Glutamatergic neuron (in vitro differentiated cells): Measurements from ENCODE around the gene S100A13. TPM values are rescaled to one million over a fixed set of nuclear protein-coding genes. Genes with fewer than 3 reads are reported as not detected.
"Not testable (repeated sequence)": the region's sequence is repeated elsewhere in the genome, so short reads cannot be mapped to it uniquely, and the experiment has no call there.

Experiments
- DNase-seq: peaks from one replicate; pipeline ENCODE4 v3.0.0; 2022
- H3K27ac Mint-ChIP-seq: one replicate; pipeline ENCODE4 v1.8.0; 2020; ENCODE audit warnings: mild to moderate bottlenecking, mixed read lengths, inconsistent platforms; ENCODE audit not compliant: unreplicated experiment
- H3K27me3 Mint-ChIP-seq: one replicate; pipeline ENCODE4 v1.8.0; 2020; ENCODE audit warnings: mild to moderate bottlenecking, moderate library complexity, mixed read lengths, inconsistent platforms; ENCODE audit not compliant: unreplicated experiment
- H3K36me3 Mint-ChIP-seq: one replicate; pipeline ENCODE4 v1.8.0; 2020; ENCODE audit warnings: mild to moderate bottlenecking, mixed read lengths, inconsistent platforms; ENCODE audit not compliant: unreplicated experiment
- H3K4me1 Mint-ChIP-seq: one replicate; pipeline ENCODE4 v1.8.0; 2020; ENCODE audit warnings: mild to moderate bottlenecking, low read depth, mixed read lengths, inconsistent platforms; ENCODE audit not compliant: unreplicated experiment
- H3K4me3 Mint-ChIP-seq: one replicate; pipeline ENCODE4 v1.8.0; 2020; ENCODE audit warnings: mild to moderate bottlenecking, mixed read lengths, inconsistent platforms; ENCODE audit not compliant: unreplicated experiment
- H3K9me3 Mint-ChIP-seq: one replicate; pipeline ENCODE4 v1.8.0; 2020; ENCODE audit warnings: mild to moderate bottlenecking, moderate library complexity, mixed read lengths, inconsistent platforms; ENCODE audit not compliant: unreplicated experiment
- CTCF ChIP-seq: fragments of 200-600 bp; sonication (generic); IDR thresholded peaks from one replicate; pipeline ENCODE4 v1.5.0; 2021; ENCODE audit not compliant: partially characterized antibody, unreplicated experiment
- total RNA-seq: library from RNA; stranded (reverse); fragmentation: NEBNext Ultra II Directional; extraction: Animal tissue kit (Norgen Biotek cat#: 25700); gene quantifications from one replicate; pipeline ENCODE4 v1.2.1, GENCODE V29; 2021; ENCODE audit not compliant: unreplicated experiment

Gene S100A13
- total RNA-seq, 1 donor from 2014 or later: 92.8 TPM

GRCh38 chr1:153597206-153597605, 30.1 kb downstream of the S100A13 start:
- Mint-ChIP-seq H3K4me1 (peaks cover 10% of the 10 kb centered on the region), H3K36me3 (no peaks in the 10 kb centered on the region), H3K9me3 (peaks cover 3% of the 10 kb centered on the region), H3K4me3 (no peak overlapping the region), H3K27ac (no peak overlapping the region), H3K27me3 (peaks cover 5% of the 10 kb centered on the region)
- TF ChIP-seq CTCF: no peak
- no peak for DNase-seq

DNA sequence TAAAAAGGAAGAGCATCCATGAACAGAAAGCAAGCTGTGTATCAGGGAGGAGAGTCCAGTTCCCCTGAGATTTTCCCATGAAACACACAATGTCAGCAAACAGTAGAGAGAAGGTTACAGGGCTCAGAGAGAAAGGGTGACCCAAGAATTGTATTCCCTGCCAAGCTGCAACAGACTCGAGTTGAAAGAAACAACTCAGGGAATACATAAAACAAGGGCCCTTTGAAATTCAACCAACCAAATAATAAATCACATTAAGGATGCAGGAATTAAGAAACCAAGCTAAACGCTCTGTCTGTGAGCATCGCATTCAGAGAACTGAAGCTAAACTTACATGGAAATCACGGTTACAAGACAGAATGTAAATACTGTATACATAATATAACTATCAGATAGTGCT, 34.6 kb downstream of the S100A13 start:
- H3K9me3 Mint-ChIP-seq: no peaks in the 10 kb centered on the region
- TF ChIP-seq CTCF: no peak
- DNase-seq: no peak
- H3K27me3 Mint-ChIP-seq: no peaks in the 10 kb centered on the region
- H3K36me3 Mint-ChIP-seq: no peaks in the 10 kb centered on the region
- H3K4me3 Mint-ChIP-seq: no peak overlapping the region
- peak overlapping the region; percentile 25 for H3K27ac Mint-ChIP-seq
- H3K4me1 Mint-ChIP-seq: peaks cover 6% of the 10 kb centered on the region

- TF ChIP-seq CTCF: no peak
- no peaks in the 10 kb centered on the region for H3K27me3 Mint-ChIP-seq
- H3K4me1 Mint-ChIP-seq: peaks cover 22% of the 10 kb centered on the region
- no peaks in the 10 kb centered on the region for H3K36me3 Mint-ChIP-seq
- no peak overlapping the region for H3K4me3 Mint-ChIP-seq
- H3K27ac Mint-ChIP-seq: no peak overlapping the region
- DNase-seq: no peak
- H3K9me3 Mint-ChIP-seq: peaks cover 1% of the 10 kb centered on the region
Measured at GRCh38 chr1:153588482-153588881, 38.8 kb downstream of the S100A13 start.

DNA sequence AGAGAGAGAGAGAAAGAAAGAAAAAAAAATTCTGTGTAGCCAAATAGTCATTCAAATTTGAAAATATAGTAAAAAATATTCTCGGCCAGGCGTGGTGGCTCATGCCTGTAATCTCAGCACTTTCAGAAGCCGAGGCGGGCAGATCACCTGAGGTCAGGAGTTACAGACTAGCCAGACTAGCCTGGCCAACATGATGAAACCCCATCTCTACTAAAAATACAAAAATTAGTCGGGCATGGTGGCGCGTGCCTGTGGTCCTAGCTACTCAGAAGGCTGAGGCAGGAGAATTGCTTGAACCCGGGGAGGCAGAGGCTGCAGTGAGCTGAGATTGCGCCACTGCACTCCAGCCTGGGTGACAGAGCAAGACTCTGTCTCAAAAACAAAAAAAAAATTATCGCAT, 39.3 kb downstream of the S100A13 start:
- H3K9me3 Mint-ChIP-seq, DNase-seq, H3K36me3 Mint-ChIP-seq, H3K27me3 Mint-ChIP-seq, H3K4me3 Mint-ChIP-seq, H3K27ac Mint-ChIP-seq: not testable (repeated sequence)
- H3K4me1 Mint-ChIP-seq: peaks cover 22% of the 10 kb centered on the region

- no peak for DNase-seq
- Mint-ChIP-seq H3K27ac (no peak overlapping the region), H3K4me1 (peaks cover 17% of the 10 kb centered on the region), H3K4me3 (no peak overlapping the region), H3K36me3 (no peaks in the 10 kb centered on the region), H3K9me3 (peaks cover 1% of the 10 kb centered on the region), H3K27me3 (no peaks in the 10 kb centered on the region)
- TF ChIP-seq CTCF: no peak
Measured at GRCh38 chr1:153587314-153587713, 40.0 kb downstream of the S100A13 start.

DNA sequence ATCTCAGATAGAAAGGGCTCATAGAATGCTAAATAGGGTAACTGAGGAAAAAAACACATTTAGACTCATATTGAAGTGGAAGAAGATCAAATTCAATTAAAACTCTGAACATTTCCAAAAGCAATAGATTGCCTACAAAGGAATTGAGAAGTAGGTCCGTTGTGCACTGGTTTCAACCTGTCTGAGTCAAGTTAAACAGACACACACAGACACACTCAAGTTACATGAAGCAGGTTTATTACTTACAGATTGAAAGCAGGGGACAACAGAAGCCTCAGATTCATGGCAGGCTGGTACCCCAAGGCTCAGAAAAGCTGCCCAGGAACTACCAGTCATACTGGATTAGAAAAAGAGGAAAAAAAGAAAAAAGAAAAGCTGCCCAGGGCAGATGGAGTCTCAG, 41.0 kb downstream of the S100A13 start:
- H3K36me3 Mint-ChIP-seq: no peaks in the 10 kb centered on the region
- peaks cover 17% of the 10 kb centered on the region for H3K4me1 Mint-ChIP-seq
- no peak for TF ChIP-seq CTCF
- peak overlapping the region; percentile 63 for H3K27ac Mint-ChIP-seq
- peaks cover 1% of the 10 kb centered on the region for H3K9me3 Mint-ChIP-seq
- H3K27me3 Mint-ChIP-seq: no peaks in the 10 kb centered on the region
- DNase-seq: no peak
- H3K4me3 Mint-ChIP-seq: no peak overlapping the region
